Lower leg skin (tissue), 4 donors: ENCODE data around the gene ZNF283. TPM values are rescaled to one million over a fixed set of nuclear protein-coding genes. Genes with fewer than 3 reads are reported as not detected.
"Not testable (repeated sequence)": the region's sequence is repeated elsewhere in the genome, so short reads cannot be mapped to it uniquely, and the experiment has no call there.

ENCODE experiments used
- DNase-seq, 2 donors: peaks; one replicate each; pipeline ENCODE4 v3.0.0-alpha.2; 2019; ENCODE audit warnings: low spot score in 2 of 2
- H3K4me3 ChIP-seq: fragments of 200-600 bp; sonication (generic); 2 replicates; pipeline ENCODE4 v1.5.1; 2017; ENCODE audit warnings: mild to moderate bottlenecking, low read depth; ENCODE audit not compliant: poor library complexity, severe bottlenecking
- CTCF ChIP-seq, 3 donors: fragments of 450-650 bp; IDR thresholded peaks; one replicate each; pipeline ENCODE4 v1.5.1; 2016; ENCODE audit warnings: antibody characterized with exemption in 3 of 3, mild to moderate bottlenecking in 3 of 3, moderate library complexity in 2 of 3
- POLR2A ChIP-seq, 2 donors: fragments of 450-650 bp; IDR thresholded peaks; one replicate each; pipeline ENCODE4 v1.6.1; 2016 to 2017; ENCODE audit warnings: antibody characterized with exemption in 2 of 2, mild to moderate bottlenecking in 1 of 2, moderate library complexity in 1 of 2
- WGBS, 2 donors: methylation state at CpG; one replicate each; pipeline ENCODE4 v1.1.5; 2018; 5-methylcytosine and 5-hydroxymethylcytosine counted together
- intact Hi-C: fragments of 100-400 bp; cut with DNase I; formaldehyde crosslinking; loops from one replicate; pipeline ENCODE4 v1.15.0; 2023; ENCODE audit warnings: low total_unique reads
- total RNA-seq, 4 donors: library from RNA; depleted of rRNA; stranded (reverse); fragments of >200 nt; gene quantifications; one replicate each; pipeline ENCODE4 v1.1.0, GENCODE V29; 2016

ZNF283 gene
- total RNA-seq, 4 donors from 2014 or later: 4.3 to 9.6 (median 6.3) TPM

GRCh38 chr19:43804432-43804831 lies 22.7 kb upstream of the ZNF283 start:
- H3K4me3 ChIP-seq: no peak overlapping the region
- intact Hi-C loops: no loop called here
- 27 to 28% methylated on average over 2 of the region's 2 CpGs for WGBS, 2 donors
- peak in 1 of 2 donors; percentile 36 for DNase-seq
- TF ChIP-seq POLR2A (IDR thresholded peaks at IDR 0.05) (no peak), CTCF (IDR thresholded peaks at IDR 0.05) (no peak)

- H3K4me3 ChIP-seq, intact Hi-C loops: not testable (repeated sequence)
- DNase-seq: peak in 1 of 2 donors; percentile 54
- 84 to 86% methylated on average over 7 of the region's 7 CpGs for WGBS, 2 donors
These were observed 20.7 kb upstream of the ZNF283 start for GRCh38 chr19:43806401-43806800.

GRCh38 chr19:43806848-43807247 lies 20.3 kb upstream of the ZNF283 start:
- TF ChIP-seq CTCF (IDR thresholded peaks at IDR 0.05) (no peak), POLR2A (IDR thresholded peaks at IDR 0.05) (no peak)
- intact Hi-C loops: no loop called here
- no peak overlapping the region for H3K4me3 ChIP-seq
- WGBS, 2 donors: 71 to 73% methylated on average over 5 of the region's 5 CpGs
- DNase-seq: no peak

- no peak for TF ChIP-seq CTCF (IDR thresholded peaks at IDR 0.05)
- TF ChIP-seq POLR2A (IDR thresholded peaks at IDR 0.05): no peak
- intact Hi-C loops: no loop called here
- DNase-seq: peak in 1 of 2 donors; percentile 32
- H3K4me3 ChIP-seq: no peak overlapping the region
These were observed 19.5 kb upstream of the ZNF283 start for GRCh38 chr19:43807651-43808050.

- H3K4me3 ChIP-seq: no peak overlapping the region
- 37 to 39% methylated on average over 8 of the region's 8 CpGs for WGBS, 2 donors
- intact Hi-C loops: no loop called here
- DNase-seq: peak in 1 of 2 donors; percentile 2
- TF ChIP-seq CTCF (IDR thresholded peaks at IDR 0.05): peak in 1 of 3 donors; percentile 21
- no peak for TF ChIP-seq POLR2A (IDR thresholded peaks at IDR 0.05)
These were observed 17.1 kb upstream of the ZNF283 start for GRCh38 chr19:43809762-43810696.

GRCh38 chr19:43811837-43812236 lies 15.3 kb upstream of the ZNF283 start:
- TF ChIP-seq CTCF (IDR thresholded peaks at IDR 0.05) (no peak), POLR2A (IDR thresholded peaks at IDR 0.05) (no peak)
- WGBS, 2 donors: 31 to 53% methylated on average over 1 of the region's 1 CpG
- intact Hi-C loops: no loop called here

More at GRCh38 chr19:43811837-43812236, 15.3 kb upstream of the ZNF283 start:
- no peak overlapping the region for H3K4me3 ChIP-seq
- no peak for DNase-seq
